Esophagus (tissue), 2 donors: Measurements from ENCODE around the gene OR2V1. TPM values are rescaled to one million over a fixed set of nuclear protein-coding genes. Genes with fewer than 3 reads are reported as not detected.
"Not testable (repeated sequence)": the region's sequence is repeated elsewhere in the genome, so short reads cannot be mapped to it uniquely, and the experiment has no call there.

Source experiments
- H3K27ac ChIP-seq, 2 donors: one replicate each; pipeline ENCODE4 v1.5.1; 2013; ENCODE audit warnings: low read depth in 2 of 2, mild to moderate bottlenecking in 2 of 2, inconsistent platforms in 1 of 2, low read length in 1 of 2, moderate library complexity in 1 of 2
- H3K27me3 ChIP-seq, 2 donors: one replicate each; pipeline ENCODE4 v1.6.1; 2013; ENCODE audit warnings: low read length in 2 of 2, control low read depth in 1 of 2, mild to moderate bottlenecking in 1 of 2; ENCODE audit not compliant: insufficient read depth in 2 of 2, control insufficient read depth in 1 of 2
- H3K36me3 ChIP-seq, 2 donors: one replicate each; pipeline ENCODE4 v1.6.1; 2013; ENCODE audit warnings: low read length in 1 of 2; ENCODE audit not compliant: control insufficient read depth in 2 of 2, insufficient read depth in 2 of 2
- H3K4me1 ChIP-seq, 2 donors: one replicate each; pipeline ENCODE4 v1.6.1; 2013; ENCODE audit warnings: low read length in 1 of 2; ENCODE audit not compliant: control insufficient read depth in 2 of 2, insufficient read depth in 2 of 2
- H3K4me3 ChIP-seq, 2 donors: one replicate each; pipeline ENCODE4 v1.5.1; 2013; ENCODE audit warnings: low read length in 2 of 2, mild to moderate bottlenecking in 2 of 2, low read depth in 1 of 2, moderate library complexity in 1 of 2
- H3K9me3 ChIP-seq, 2 donors: one replicate each; pipeline ENCODE4 v1.6.1; 2013; ENCODE audit warnings: mild to moderate bottlenecking in 2 of 2, low read depth in 1 of 2, low read length in 1 of 2, moderate library complexity in 1 of 2; ENCODE audit not compliant: control insufficient read depth in 2 of 2, insufficient read depth in 1 of 2
- WGBS, 2 donors: extraction: QIAGEN DNeasy Blood & Tissue Kit; methylation state at CpG; one replicate each; pipeline ENCODE4 v1.1.7; 2013; 5-methylcytosine and 5-hydroxymethylcytosine counted together
- polyA plus RNA-seq, 2 donors: library from polyadenylated mRNA; stranded (reverse); fragments of 200-250 nt; gene quantifications; one replicate each; pipeline ENCODE4 v1.2.3, GENCODE V29; 2013
- donor health status: healthy with polysubstance abuse.
- donor health status: Bipolar disorder and iron deficiency.

Gene OR2V1
- polyA plus RNA-seq, 2 donors, result not detected

GRCh38 chr5:181100121-181100875 is 30.7 kb downstream of the OR2V1 start:
- H3K36me3 ChIP-seq, result no peaks in the 10 kb centered on the region
- no peak overlapping the region for H3K4me3 ChIP-seq
- whole genome bisulfite sequencing, 2 donors, result 7% methylated on average over 49 to 61 of the region's 62 CpGs
- peaks cover 0 to 2% of the 10 kb centered on the region in 2 donors for H3K9me3 ChIP-seq
- H3K27me3 ChIP-seq, result peaks cover 0 to 12% of the 10 kb centered on the region in 2 donors
- no peak overlapping the region for H3K27ac ChIP-seq
- no peaks in the 10 kb centered on the region for H3K4me1 ChIP-seq

GRCh38 chr5:181099602-181100086 is 31.3 kb downstream of the OR2V1 start:
- no peaks in the 10 kb centered on the region for H3K4me1 ChIP-seq
- H3K36me3 ChIP-seq, result no peaks in the 10 kb centered on the region
- peaks cover 0 to 2% of the 10 kb centered on the region in 2 donors for H3K9me3 ChIP-seq
- no peak overlapping the region for H3K4me3 ChIP-seq
- H3K27ac ChIP-seq, result no peak overlapping the region
- peaks cover 0 to 12% of the 10 kb centered on the region in 2 donors for H3K27me3 ChIP-seq
- WGBS, 2 donors, result 58 to 59% methylated on average over 11 of the region's 11 CpGs

- H3K27me3 ChIP-seq, result peaks cover 0 to 9% of the 10 kb centered on the region in 2 donors
- 19 to 21% methylated on average over 20 to 22 of the region's 22 CpGs for WGBS, 2 donors
- H3K4me1 ChIP-seq, result no peaks in the 10 kb centered on the region
- H3K36me3 ChIP-seq, result no peaks in the 10 kb centered on the region
- no peak overlapping the region for H3K4me3 ChIP-seq
- H3K9me3 ChIP-seq, result peaks cover 0 to 2% of the 10 kb centered on the region in 2 donors
- H3K27ac ChIP-seq, result no peak overlapping the region
Measured at GRCh38 chr5:181098762-181099601, 32.0 kb downstream of the OR2V1 start.

- not testable (repeated sequence) for H3K27ac ChIP-seq, H3K27me3 ChIP-seq, H3K9me3 ChIP-seq, H3K4me1 ChIP-seq, H3K36me3 ChIP-seq, H3K4me3 ChIP-seq
- 0% methylated on average over 2 of the region's 56 CpGs; no CpG with 5 or more reads in 1 of the 2 donors for WGBS, 2 donors
Measured at GRCh38 chr5:181097759-181098491, 33.0 kb downstream of the OR2V1 start.

DNA sequence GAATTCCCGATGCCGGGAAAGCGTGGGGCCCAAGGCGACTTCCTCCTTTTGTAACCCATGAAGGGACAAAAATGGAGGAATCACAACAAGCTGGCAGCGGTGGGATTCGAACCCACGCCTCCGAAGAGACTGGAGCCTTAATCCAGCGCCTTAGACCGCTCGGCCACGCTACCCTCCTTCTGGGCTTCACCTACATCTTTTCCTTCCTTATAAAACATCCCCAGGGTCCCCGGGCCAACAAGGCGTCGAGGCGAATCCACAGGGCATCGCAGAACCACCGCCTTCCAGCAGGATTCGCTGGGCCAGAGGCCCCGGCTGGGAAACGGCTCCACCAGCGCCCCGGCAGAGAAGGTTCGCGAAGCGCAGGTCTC is 33.6 kb downstream of the OR2V1 start:
- H3K36me3 ChIP-seq, H3K4me1 ChIP-seq, H3K27ac ChIP-seq, H3K27me3 ChIP-seq, H3K9me3 ChIP-seq, H3K4me3 ChIP-seq: not testable (repeated sequence)
- no CpG with 5 or more reads among the region's 26 CpGs for WGBS, 2 donors

DNA sequence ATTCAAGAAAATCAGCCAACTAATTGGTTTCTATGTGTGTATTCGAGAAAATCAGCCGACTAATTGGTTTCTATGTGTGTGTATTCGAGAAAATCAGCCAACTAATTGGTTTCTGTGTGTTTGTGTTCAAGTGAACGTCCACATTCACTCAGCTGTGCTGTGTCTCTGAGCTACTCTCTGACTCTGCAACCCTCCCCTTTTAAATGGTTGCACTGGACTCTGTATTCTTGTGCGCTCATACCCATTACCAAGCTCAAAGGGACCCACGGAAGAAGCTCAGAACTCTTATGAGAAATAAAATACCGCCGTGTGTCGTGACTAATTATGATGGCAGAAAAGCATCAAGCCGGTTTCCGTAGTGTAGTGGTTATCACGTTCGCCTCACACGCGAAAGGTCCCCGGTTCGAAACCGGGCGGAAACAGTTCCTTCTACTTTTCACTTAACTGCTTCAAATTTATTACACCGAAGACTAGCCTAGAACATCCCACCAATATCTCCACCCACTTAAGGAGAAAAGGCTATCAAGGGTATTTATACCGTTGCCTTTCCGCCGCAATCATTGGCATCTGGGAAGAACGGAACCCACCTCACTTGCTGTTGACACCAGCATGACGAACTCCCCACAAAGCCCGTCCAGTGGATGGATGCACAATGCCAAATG is 34.1 kb downstream of the OR2V1 start:
- WGBS, 2 donors, result no CpG with 5 or more reads among the region's 26 CpGs

GRCh38 chr5:181095162-181095561 is 35.8 kb downstream of the OR2V1 start:
- 50 to 74% methylated on average over 1 to 3 of the region's 3 CpGs for WGBS, 2 donors
- H3K27me3 ChIP-seq, H3K9me3 ChIP-seq, H3K36me3 ChIP-seq, H3K27ac ChIP-seq, H3K4me3 ChIP-seq, H3K4me1 ChIP-seq: not testable (repeated sequence)

More for the DNA sequence above, 34.1 kb downstream of the OR2V1 start:
- not testable (repeated sequence) for H3K9me3 ChIP-seq, H3K36me3 ChIP-seq, H3K27me3 ChIP-seq, H3K4me3 ChIP-seq, H3K27ac ChIP-seq, H3K4me1 ChIP-seq

- Histone ChIP-seq H3K27ac (no peak overlapping the region), H3K4me1 (no peaks in the 10 kb centered on the region), H3K27me3 (no peaks in the 10 kb centered on the region), H3K9me3 (no peaks in the 10 kb centered on the region), H3K4me3 (no peak overlapping the region), H3K36me3 (no peaks in the 10 kb centered on the region)
- WGBS, 2 donors, result 69 to 80% methylated on average over 7 of the region's 7 CpGs
Measured at GRCh38 chr5:181092428-181092827, 38.5 kb downstream of the OR2V1 start.

- H3K27me3 ChIP-seq, result peaks cover 0 to 4% of the 10 kb centered on the region in 2 donors
- H3K9me3 ChIP-seq, result no peaks in the 10 kb centered on the region
- no peaks in the 10 kb centered on the region for H3K36me3 ChIP-seq
- H3K4me1 ChIP-seq, result no peaks in the 10 kb centered on the region
- no peak overlapping the region for H3K4me3 ChIP-seq
- 63 to 66% methylated on average over 10 of the region's 10 CpGs for WGBS, 2 donors
- no peak overlapping the region for H3K27ac ChIP-seq
Measured at GRCh38 chr5:181088289-181088688, 42.7 kb downstream of the OR2V1 start.
